Measurements from ENCODE around the gene PLEKHG3.

- no peak for TF ChIP-seq CTCF (conservative IDR thresholded peaks at IDR 0.05; ENCODE audit: low read length)
- TF ChIP-seq EZH2phosphoT487 (IDR thresholded peaks at IDR 0.05; ENCODE audit: borderline replicate concordance) = no peak
Measured at GRCh38 chr14:64721391-64721791, 17.2 kb downstream of the PLEKHG3 start.

Measured in Loucy (cell line).